ENCODE data around the gene DEDD.

DNA sequence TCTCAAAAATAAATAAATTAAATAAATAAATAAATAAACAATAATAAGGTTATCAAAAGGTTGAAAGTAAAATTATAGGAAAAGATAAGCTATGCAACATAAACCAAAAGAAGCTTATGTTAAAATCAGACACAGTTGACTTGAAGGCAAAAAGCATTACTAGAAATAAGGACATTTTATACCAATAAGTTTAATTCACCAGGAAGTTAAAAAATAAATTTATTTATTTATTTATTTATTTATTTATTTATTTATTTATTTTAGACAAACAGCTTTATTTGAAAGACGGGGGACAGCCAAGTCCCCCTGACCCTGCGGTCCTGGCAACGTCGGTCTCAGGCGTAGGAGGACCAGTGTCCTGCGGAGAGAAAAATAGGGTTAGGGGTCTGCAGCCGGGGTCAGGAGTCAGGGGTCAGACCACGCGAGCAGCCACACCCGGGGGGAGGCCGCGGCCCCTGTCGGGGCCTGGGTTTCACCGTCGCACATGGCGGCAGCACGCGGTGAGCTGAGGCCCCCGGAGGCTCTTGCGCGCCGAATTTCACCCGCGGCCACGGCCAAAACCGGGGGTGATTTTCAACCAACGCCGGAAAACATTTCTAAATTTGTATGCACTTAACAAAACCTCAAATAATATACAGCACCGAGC lies 8.4 kb upstream of the DEDD start:
- no peak for TF ChIP-seq EP300 (IDR thresholded peaks at IDR 0.05)
- TF ChIP-seq, protein P1, sequence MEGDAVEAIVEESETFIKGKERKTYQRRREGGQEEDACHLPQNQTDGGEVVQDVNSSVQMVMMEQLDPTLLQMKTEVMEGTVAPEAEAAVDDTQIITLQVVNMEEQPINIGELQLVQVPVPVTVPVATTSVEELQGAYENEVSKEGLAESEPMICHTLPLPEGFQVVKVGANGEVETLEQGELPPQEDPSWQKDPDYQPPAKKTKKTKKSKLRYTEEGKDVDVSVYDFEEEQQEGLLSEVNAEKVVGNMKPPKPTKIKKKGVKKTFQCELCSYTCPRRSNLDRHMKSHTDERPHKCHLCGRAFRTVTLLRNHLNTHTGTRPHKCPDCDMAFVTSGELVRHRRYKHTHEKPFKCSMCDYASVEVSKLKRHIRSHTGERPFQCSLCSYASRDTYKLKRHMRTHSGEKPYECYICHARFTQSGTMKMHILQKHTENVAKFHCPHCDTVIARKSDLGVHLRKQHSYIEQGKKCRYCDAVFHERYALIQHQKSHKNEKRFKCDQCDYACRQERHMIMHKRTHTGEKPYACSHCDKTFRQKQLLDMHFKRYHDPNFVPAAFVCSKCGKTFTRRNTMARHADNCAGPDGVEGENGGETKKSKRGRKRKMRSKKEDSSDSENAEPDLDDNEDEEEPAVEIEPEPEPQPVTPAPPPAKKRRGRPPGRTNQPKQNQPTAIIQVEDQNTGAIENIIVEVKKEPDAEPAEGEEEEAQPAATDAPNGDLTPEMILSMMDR (IDR thresholded peaks at IDR 0.05), result no peak

All from suprapubic skin (tissue), 3 donors.